Astrocyte (in vitro differentiated cells and primary cell): ENCODE data around the gene USP32.

ENCODE experiments used
- EZH2 ChIP-seq: IDR thresholded peaks from 2 replicates; pipeline ENCODE4 v1.6.1; 2012; ENCODE audit warnings: mild to moderate bottlenecking, low read length, inconsistent platforms; ENCODE audit not compliant: insufficient read depth
- TF ChIP-seq, protein P1 (sequence below): IDR thresholded peaks from 2 replicates; pipeline ENCODE4 v1.5.1; 2011; ENCODE audit warnings: low read depth, mild to moderate bottlenecking, inconsistent platforms, low read length, moderate library complexity; ENCODE audit not compliant: insufficient read depth

DNA sequence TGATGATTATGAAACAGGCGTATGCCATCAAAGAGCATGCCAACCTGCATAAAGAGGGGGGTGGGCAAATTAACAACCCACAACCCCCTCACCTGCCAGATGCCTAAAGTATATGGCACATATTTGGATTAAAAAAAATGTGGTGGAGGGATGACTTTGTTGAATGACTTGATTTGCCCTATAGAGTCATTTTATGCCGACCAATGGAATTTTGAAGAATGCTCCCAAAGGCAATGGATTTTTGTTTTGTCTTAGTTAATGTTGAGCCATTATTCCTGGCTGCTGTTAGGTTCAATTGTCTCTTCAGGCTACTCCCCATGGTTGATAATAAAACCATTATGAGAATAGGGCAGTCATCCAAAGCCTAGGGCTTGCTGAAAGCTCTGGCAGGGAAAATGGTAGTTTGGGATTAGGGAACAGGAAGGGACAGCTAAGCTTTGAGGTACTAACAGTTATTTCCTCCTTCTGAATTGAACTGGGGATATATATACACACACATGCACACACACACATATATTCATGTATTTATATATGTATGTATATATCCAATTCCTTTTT lies 24.5 kb upstream of the USP32 start:
- TF ChIP-seq, protein P1, sequence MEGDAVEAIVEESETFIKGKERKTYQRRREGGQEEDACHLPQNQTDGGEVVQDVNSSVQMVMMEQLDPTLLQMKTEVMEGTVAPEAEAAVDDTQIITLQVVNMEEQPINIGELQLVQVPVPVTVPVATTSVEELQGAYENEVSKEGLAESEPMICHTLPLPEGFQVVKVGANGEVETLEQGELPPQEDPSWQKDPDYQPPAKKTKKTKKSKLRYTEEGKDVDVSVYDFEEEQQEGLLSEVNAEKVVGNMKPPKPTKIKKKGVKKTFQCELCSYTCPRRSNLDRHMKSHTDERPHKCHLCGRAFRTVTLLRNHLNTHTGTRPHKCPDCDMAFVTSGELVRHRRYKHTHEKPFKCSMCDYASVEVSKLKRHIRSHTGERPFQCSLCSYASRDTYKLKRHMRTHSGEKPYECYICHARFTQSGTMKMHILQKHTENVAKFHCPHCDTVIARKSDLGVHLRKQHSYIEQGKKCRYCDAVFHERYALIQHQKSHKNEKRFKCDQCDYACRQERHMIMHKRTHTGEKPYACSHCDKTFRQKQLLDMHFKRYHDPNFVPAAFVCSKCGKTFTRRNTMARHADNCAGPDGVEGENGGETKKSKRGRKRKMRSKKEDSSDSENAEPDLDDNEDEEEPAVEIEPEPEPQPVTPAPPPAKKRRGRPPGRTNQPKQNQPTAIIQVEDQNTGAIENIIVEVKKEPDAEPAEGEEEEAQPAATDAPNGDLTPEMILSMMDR: no peak
- no peak for TF ChIP-seq EZH2
